ENCODE results near the gene LRRN2. TPM values are rescaled to one million over a fixed set of nuclear protein-coding genes. Genes with fewer than 3 reads are reported as not detected.

Gene LRRN2
- total and polyA plus RNA-seq, 9 of the 15 experiments (the other 6 are each of a cell fraction or from before 2014, with no cell fraction given), result 0.05 TPM; not detected in 8

- TF ChIP-seq THAP12 (CRISPR knock-in tag; IDR thresholded peaks at IDR 0.05), result no peak
- TF ChIP-seq ZNF507 (tag; conservative IDR thresholded peaks at IDR 0.05), result no peak
- TF ChIP-seq ARID1B (IDR thresholded peaks at IDR 0.05), result peak; percentile 56
- TF ChIP-seq FIP1L1 (IDR thresholded peaks at IDR 0.05; ENCODE audit: low read depth, low read length, poor library complexity, severe bottlenecking), result no peak
- TF ChIP-seq TSC22D4 (tag; IDR thresholded peaks at IDR 0.05), result no peak
- no peak for TF ChIP-seq BCL6 (CRISPR knock-in tag; IDR thresholded peaks at IDR 0.05)
- TF ChIP-seq SMAD1 (IDR thresholded peaks at IDR 0.05; ENCODE audit: low read depth, low read length, partially characterized antibody), result no peak
- TF ChIP-seq ZNF24 (IDR thresholded peaks at IDR 0.05), result no peak
- no peak for TF ChIP-seq ZNF3 (CRISPR knock-in tag; IDR thresholded peaks at IDR 0.05)
- TF ChIP-seq EWSR1 (IDR thresholded peaks at IDR 0.05; ENCODE audit: borderline replicate concordance, low read depth, partially characterized antibody), result no peak
- TF ChIP-seq MEF2D (tag; conservative IDR thresholded peaks at IDR 0.05; ENCODE audit: low read depth), result no peak
- peak; percentile 16; the same call in 1 of the 2 replicates for TF ChIP-seq JUND (IDR thresholded peaks at IDR 0.05; ENCODE audit: borderline replicate concordance, low read depth, low read length)
- TF ChIP-seq JUND (tag; IDR thresholded peaks at IDR 0.05; ENCODE audit: borderline replicate concordance, low read depth, low read length), result peak; percentile 45; the same call in 2 of the 3 replicates
- no peak for TF ChIP-seq THRAP3 (IDR thresholded peaks at IDR 0.05; ENCODE audit: borderline replicate concordance)
- no peak for TF ChIP-seq ZBTB26 (CRISPR knock-in tag; IDR thresholded peaks at IDR 0.05)
- TF ChIP-seq CBX3 (IDR thresholded peaks at IDR 0.05; ENCODE audit: borderline replicate concordance in 1 of 2, low read length in 2 of 2), result no peak
- no peak for TF ChIP-seq DLX4 (CRISPR knock-in tag; IDR thresholded peaks at IDR 0.05)
- TF ChIP-seq CREB5 (CRISPR knock-in tag; IDR thresholded peaks at IDR 0.05), result no peak
- TF ChIP-seq PHB2 (IDR thresholded peaks at IDR 0.05; ENCODE audit: low read depth), result no peak
- no peak for TF ChIP-seq CTCFL (IDR thresholded peaks at IDR 0.05; ENCODE audit: borderline replicate concordance, insufficient read depth, low read depth, low read length, poor library complexity, severe bottlenecking)
- no peak for TF ChIP-seq U2AF2 (optimal IDR thresholded peaks at IDR 0.05; ENCODE audit: low read depth, low read length)
Observed at GRCh38 chr1:204670152-204670927, 15.2 kb downstream of the LRRN2 start (continued).

All from K562 (cell line).